OCI-LY7 (cell line): ENCODE results near the gene LARGE1. TPM values are rescaled to one million over a fixed set of nuclear protein-coding genes. Genes with fewer than 3 reads are reported as not detected.

Experiments used
- BruUV-seq: library from RNA; stranded (reverse); fragments of 400-500 nt; replicated peaks from 2 replicates; lab custom pipeline; 2021; lab: Mats Ljungman, UMichigan
- CTCF ChIA-PET: fragments of 300-600 bp; sonication (Branson Sonifier 250); formaldehyde crosslinking; loops from one replicate; lab custom pipeline; 2022; ENCODE audit warnings: antibody characterized with exemption; ENCODE audit not compliant: unreplicated experiment; lab: Charles Lee
- POLR2A ChIA-PET: fragments of 300-600 bp; sonication (Branson Sonifier 250); formaldehyde crosslinking; loops from one replicate; lab custom pipeline; 2022; ENCODE audit warnings: antibody characterized with exemption; lab: Charles Lee
- DNase-seq: peaks from one replicate; pipeline ENCODE4 v3.0.0-alpha.2; 2015; ENCODE audit warnings: low spot score
- H2AFZ ChIP-seq: fragments of 200-600 bp; sonication (generic), shearing (Covaris generic); 2 replicates; pipeline ENCODE4 v1.6.1; 2014; ENCODE audit warnings: mild to moderate bottlenecking, antibody characterized with exemption, low read length, moderate library complexity
- H3K27ac ChIP-seq: fragments of 200-600 bp; sonication (generic); 2 replicates; pipeline ENCODE4 v1.5.1; 2014; ENCODE audit warnings: mixed run types, low read depth, mild to moderate bottlenecking, moderate library complexity, low read length, inconsistent platforms; ENCODE audit not compliant: poor library complexity, severe bottlenecking
- H3K36me3 ChIP-seq: fragments of 200-600 bp; sonication (generic); 2 replicates; pipeline ENCODE4 v1.6.1; 2014; ENCODE audit warnings: mild to moderate bottlenecking, antibody characterized with exemption, low read length, moderate library complexity, mixed read lengths; ENCODE audit not compliant: insufficient read depth
- H3K4me1 ChIP-seq: fragments of 200-600 bp; sonication (generic); 2 replicates; pipeline ENCODE4 v1.5.1; 2014; ENCODE audit warnings: mild to moderate bottlenecking, low read length; ENCODE audit not compliant: insufficient read depth, poor library complexity, severe bottlenecking
- H3K4me2 ChIP-seq: fragments of 200-600 bp; sonication (generic); 2 replicates; pipeline ENCODE4 v1.6.1; 2014; ENCODE audit warnings: mild to moderate bottlenecking, low read length
- H3K4me3 ChIP-seq: fragments of 200-600 bp; sonication (generic); 2 replicates; pipeline ENCODE4 v1.5.1; 2014; ENCODE audit warnings: mild to moderate bottlenecking, low read depth, low read length; ENCODE audit not compliant: poor library complexity, severe bottlenecking
- H3K79me2 ChIP-seq: fragments of 200-600 bp; sonication (generic); 2 replicates; pipeline ENCODE4 v1.6.1; 2016; ENCODE audit warnings: low read depth, mild to moderate bottlenecking, low read length, moderate library complexity, mixed read lengths; ENCODE audit not compliant: insufficient read depth
- H3K9me2 ChIP-seq: fragments of 200-600 bp; sonication (generic); 2 replicates; pipeline ENCODE4 v1.6.1; 2016; ENCODE audit warnings: mild to moderate bottlenecking, low read length, mixed read lengths; ENCODE audit not compliant: insufficient read depth
- H3K9me3 ChIP-seq: fragments of 200-600 bp; sonication (generic); 2 replicates; pipeline ENCODE4 v1.6.1; 2014; ENCODE audit warnings: mild to moderate bottlenecking, mixed run types, low read length, mixed read lengths
- H4K20me1 ChIP-seq: fragments of 200-600 bp; sonication (generic); 2 replicates; pipeline ENCODE4 v1.6.1; 2014; ENCODE audit warnings: mild to moderate bottlenecking, antibody characterized with exemption, low read length, moderate library complexity, mixed read lengths; ENCODE audit not compliant: insufficient read depth
- EZH2phosphoT487 ChIP-seq: fragments of 200-600 bp; sonication (generic); IDR thresholded peaks from 2 replicates; pipeline ENCODE4 v1.6.1; 2018; ENCODE audit warnings: low read depth, borderline replicate concordance, mild to moderate bottlenecking, mixed run types, antibody characterized with exemption, low read length, moderate library complexity, mixed read lengths
- intact Hi-C: fragments of 100-400 bp; cut with micrococcal nuclease; formaldehyde crosslinking; loops from one replicate; pipeline ENCODE4 v1.10.0; 2022; ENCODE audit not compliant: unreplicated experiment
- total RNA-seq, 2 experiments: library from RNA; depleted of rRNA in 1 of 2; stranded (reverse); fragments of >200 nt in 1 of 2; shearing (Covaris generic) in 1 of 2; gene quantifications; 2 replicates each; pipeline ENCODE4 v1.2.3, GENCODE V29; 2014 to 2022
- TF ChIP-seq, protein P1 (sequence below): fragments of 200-600 bp; sonication (generic); conservative IDR thresholded peaks from 2 replicates; pipeline ENCODE4 v1.5.1; 2014; ENCODE audit warnings: mild to moderate bottlenecking, antibody characterized with exemption, low read length, moderate library complexity, mixed read lengths

LARGE1 gene
- total RNA-seq, 2 experiments from 2014 or later, result 31.5 to 31.9 TPM

DNA sequence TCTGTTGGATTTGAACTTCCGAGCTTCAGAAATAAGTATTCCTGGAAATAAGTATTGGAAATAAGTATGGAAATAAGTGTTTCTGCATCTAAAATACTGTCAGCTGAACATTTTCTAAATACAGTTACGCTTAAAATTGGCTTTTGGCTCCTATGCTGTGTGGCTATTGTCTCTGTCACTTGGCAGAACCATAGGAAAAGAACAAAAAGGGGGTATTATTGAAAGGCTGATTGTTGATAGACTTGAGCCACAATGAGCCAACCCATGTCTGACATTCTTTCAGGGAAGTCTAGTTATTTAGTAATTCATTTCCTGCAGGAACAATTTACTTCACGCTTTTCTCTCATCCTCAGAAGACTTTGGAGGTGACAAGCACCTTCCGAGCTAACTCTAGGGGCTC lies 32.5 kb upstream of the LARGE1 start:
- H3K36me3 ChIP-seq, result no peaks in the 10 kb centered on the region
- BruUV-seq, result no TSS peak
- H2AFZ ChIP-seq, result no peak overlapping the region
- no peak overlapping the region for H3K4me3 ChIP-seq
- no peak overlapping the region for H3K4me2 ChIP-seq
- no peaks in the 10 kb centered on the region for H3K9me2 ChIP-seq
- H4K20me1 ChIP-seq, result no peaks in the 10 kb centered on the region
- TF ChIP-seq, protein P1, sequence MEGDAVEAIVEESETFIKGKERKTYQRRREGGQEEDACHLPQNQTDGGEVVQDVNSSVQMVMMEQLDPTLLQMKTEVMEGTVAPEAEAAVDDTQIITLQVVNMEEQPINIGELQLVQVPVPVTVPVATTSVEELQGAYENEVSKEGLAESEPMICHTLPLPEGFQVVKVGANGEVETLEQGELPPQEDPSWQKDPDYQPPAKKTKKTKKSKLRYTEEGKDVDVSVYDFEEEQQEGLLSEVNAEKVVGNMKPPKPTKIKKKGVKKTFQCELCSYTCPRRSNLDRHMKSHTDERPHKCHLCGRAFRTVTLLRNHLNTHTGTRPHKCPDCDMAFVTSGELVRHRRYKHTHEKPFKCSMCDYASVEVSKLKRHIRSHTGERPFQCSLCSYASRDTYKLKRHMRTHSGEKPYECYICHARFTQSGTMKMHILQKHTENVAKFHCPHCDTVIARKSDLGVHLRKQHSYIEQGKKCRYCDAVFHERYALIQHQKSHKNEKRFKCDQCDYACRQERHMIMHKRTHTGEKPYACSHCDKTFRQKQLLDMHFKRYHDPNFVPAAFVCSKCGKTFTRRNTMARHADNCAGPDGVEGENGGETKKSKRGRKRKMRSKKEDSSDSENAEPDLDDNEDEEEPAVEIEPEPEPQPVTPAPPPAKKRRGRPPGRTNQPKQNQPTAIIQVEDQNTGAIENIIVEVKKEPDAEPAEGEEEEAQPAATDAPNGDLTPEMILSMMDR, result no peak
- no peak for TF ChIP-seq EZH2phosphoT487
- ChIA-PET POLR2A (no interaction called here), CTCF (no interaction called here)
- H3K27ac ChIP-seq, result no peak overlapping the region
- H3K9me3 ChIP-seq, result no peaks in the 10 kb centered on the region
- DNase-seq, result no peak
- intact Hi-C loops, result no loop called here
- H3K79me2 ChIP-seq, result no peaks in the 10 kb centered on the region
- no peaks in the 10 kb centered on the region for H3K4me1 ChIP-seq

DNA sequence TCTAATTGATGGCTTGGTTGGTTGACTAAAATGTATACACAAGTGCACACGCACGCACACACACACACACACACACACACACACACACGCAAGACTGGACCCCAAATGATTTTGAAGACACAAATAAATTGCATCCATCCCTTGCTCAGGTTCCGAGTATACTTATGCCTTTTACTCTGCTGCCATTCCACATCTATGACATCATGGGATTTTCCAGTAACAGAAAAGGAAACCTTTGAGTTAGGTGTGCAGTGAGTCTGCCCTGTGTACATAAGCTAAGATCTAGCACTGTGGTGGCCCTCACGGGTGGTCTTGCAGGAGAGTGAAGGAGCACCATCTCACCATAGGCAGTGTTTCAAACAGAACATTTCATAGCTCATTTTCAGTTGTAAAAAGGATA lies 20.5 kb upstream of the LARGE1 start:
- H3K9me2 ChIP-seq, result no peaks in the 10 kb centered on the region
- H3K4me3 ChIP-seq, result no peak overlapping the region
- TF ChIP-seq EZH2phosphoT487, result no peak
- TF ChIP-seq, protein P1, result no peak
- H3K9me3 ChIP-seq, result peaks cover 14% of the 10 kb centered on the region; the same call in 1 of the 2 replicates
- no peak overlapping the region for H2AFZ ChIP-seq
- H3K79me2 ChIP-seq, result no peaks in the 10 kb centered on the region
- no peaks in the 10 kb centered on the region for H4K20me1 ChIP-seq
- H3K27ac ChIP-seq, result no peak overlapping the region
- BruUV-seq, result no TSS peak
- intact Hi-C loops, result no loop called here
- POLR2A ChIA-PET, result interaction anchor here (0.7 kb wide), 1 partner anchor 23 kb away, joined by 3 read pairs; no protein-coding TSS in a partner anchor
- no peaks in the 10 kb centered on the region for H3K36me3 ChIP-seq
- DNase-seq, result no peak
- H3K4me1 ChIP-seq, result no peaks in the 10 kb centered on the region
- H3K4me2 ChIP-seq, result no peak overlapping the region
- CTCF ChIA-PET, result no interaction called here

DNA sequence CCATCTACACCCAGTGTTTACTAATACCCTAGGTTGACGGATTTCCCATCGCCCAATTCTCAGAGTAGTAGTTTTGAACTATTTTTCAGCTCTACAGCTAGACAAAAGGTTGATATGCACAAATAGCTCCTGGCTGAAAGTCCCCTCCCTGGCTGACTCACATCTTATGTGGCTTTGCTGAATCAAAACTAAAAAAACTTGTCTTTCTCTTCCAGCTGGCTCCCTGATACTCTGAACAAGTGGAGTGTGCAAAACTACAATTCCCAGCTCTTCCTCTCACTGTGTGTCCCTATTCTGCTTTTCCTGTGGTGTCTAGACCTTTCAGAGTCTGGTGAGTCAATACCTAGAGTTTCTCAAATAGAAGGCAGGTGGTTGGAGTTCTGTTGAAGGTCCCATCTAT lies 12.7 kb upstream of the LARGE1 start:
- TF ChIP-seq, protein P1, result no peak
- no peak for TF ChIP-seq EZH2phosphoT487
- Histone ChIP-seq H3K4me3 (no peak overlapping the region), H3K4me2 (no peak overlapping the region), H3K4me1 (no peaks in the 10 kb centered on the region), H3K9me3 (no peaks in the 10 kb centered on the region), H3K36me3 (no peaks in the 10 kb centered on the region), H3K79me2 (no peaks in the 10 kb centered on the region), H3K27ac (no peak overlapping the region), H4K20me1 (no peaks in the 10 kb centered on the region), H2AFZ (no peak overlapping the region), H3K9me2 (no peaks in the 10 kb centered on the region)
- no peak for DNase-seq
- ChIA-PET CTCF (no interaction called here), POLR2A (interaction anchor here (0.8 kb wide), 1 partner anchor 150 kb away, joined by 4 read pairs; no protein-coding TSS in a partner anchor)
- BruUV-seq, result no TSS peak
- intact Hi-C loops, result no loop called here
